Caco-2 (cell line): ENCODE results near the gene PI4KA. TPM values are rescaled to one million over a fixed set of nuclear protein-coding genes. Genes with fewer than 3 reads are reported as not detected.
"Not testable (repeated sequence)": the region's sequence is repeated elsewhere in the genome, so short reads cannot be mapped to it uniquely, and the experiment has no call there.

ENCODE experiments used
- BruUV-seq: library from RNA; stranded (reverse); fragments of 400-500 nt; replicated peaks from 2 replicates; lab custom pipeline; 2021; lab: Mats Ljungman, UMichigan
- CTCF ChIA-PET: fragments of 300-600 bp; sonication (Branson Sonifier 250); formaldehyde crosslinking; loops from one replicate; lab custom pipeline; 2022; ENCODE audit warnings: antibody characterized with exemption; lab: Charles Lee
- POLR2A ChIA-PET: fragments of 300-600 bp; sonication (Branson Sonifier 250); formaldehyde crosslinking; loops from one replicate; lab custom pipeline; 2022; ENCODE audit warnings: antibody characterized with exemption; lab: Charles Lee
- DNase-seq, 2 experiments: peaks; one replicate each; pipeline versions ENCODE4 v3.0.0 to v3.0.0-alpha.2; 2020 to 2022
- H3K27me3 ChIP-seq: replicated peaks from 2 replicates; pipeline ENCODE4 v1.6.0; 2011; ENCODE audit warnings: low read length; ENCODE audit not compliant: control insufficient read depth, insufficient read depth
- H3K36me3 ChIP-seq: 2 replicates; pipeline ENCODE4 v1.5.1; 2011; ENCODE audit warnings: low read length; ENCODE audit not compliant: control insufficient read depth, insufficient read depth
- H3K4me1 ChIP-seq: fragments of 250-450 bp; sonication (Bioruptor Pico); 2 replicates; pipeline ENCODE4 v1.5.1; 2020; ENCODE audit warnings: mild to moderate bottlenecking
- H3K4me3 ChIP-seq: 2 replicates; pipeline ENCODE4 v1.5.1; 2011; ENCODE audit warnings: low read depth, mild to moderate bottlenecking, control low read depth, low read length
- H3K9me3 ChIP-seq: fragments of 250-450 bp; sonication (Bioruptor Pico); 2 replicates; pipeline ENCODE4 v1.5.1; 2020; ENCODE audit warnings: mild to moderate bottlenecking, moderate library complexity
- H3K27ac Mint-ChIP-seq: one replicate; pipeline ENCODE4 v1.8.0; 2022; ENCODE audit warnings: mixed read lengths; ENCODE audit not compliant: unreplicated experiment
- H3K27me3 Mint-ChIP-seq: one replicate; pipeline ENCODE4 v1.8.0; 2022; ENCODE audit warnings: mixed read lengths; ENCODE audit not compliant: insufficient read depth, unreplicated experiment
- H3K36me3 Mint-ChIP-seq: one replicate; pipeline ENCODE4 v1.8.0; 2022; ENCODE audit warnings: mild to moderate bottlenecking, mixed read lengths; ENCODE audit not compliant: insufficient read depth, unreplicated experiment
- H3K4me1 Mint-ChIP-seq: one replicate; pipeline ENCODE4 v1.8.0; 2022; ENCODE audit warnings: low read depth, mixed read lengths; ENCODE audit not compliant: unreplicated experiment
- H3K4me3 Mint-ChIP-seq: one replicate; pipeline ENCODE4 v1.8.0; 2022; ENCODE audit warnings: mild to moderate bottlenecking, moderate library complexity, mixed read lengths; ENCODE audit not compliant: unreplicated experiment
- H3K9me3 Mint-ChIP-seq: one replicate; pipeline ENCODE4 v1.8.0; 2022; ENCODE audit warnings: mixed read lengths; ENCODE audit not compliant: unreplicated experiment
- intact Hi-C: fragments of 100-400 bp; cut with micrococcal nuclease; formaldehyde crosslinking; loops from one replicate; pipeline ENCODE4 v1.10.0; 2022; ENCODE audit not compliant: unreplicated experiment
- total RNA-seq: library from RNA; stranded (reverse); gene quantifications from 2 replicates; pipeline ENCODE4 v1.2.3, GENCODE V29; 2022
- TF ChIP-seq, protein P1 (sequence below), 2 experiments: fragments of 200-600 bp in 1 of 2; IDR thresholded peaks; 1 replicate in 1 of 2; 2 replicates in 1 of 2; pipeline versions ENCODE4 v1.5.1 to v1.8.0; 2011 to 2022; ENCODE audit warnings: antibody characterized with exemption in 1 of 2, control low read depth in 1 of 2, inconsistent platforms in 1 of 2, low read depth in 1 of 2, low read length in 1 of 2, mild to moderate bottlenecking in 1 of 2, moderate library complexity in 1 of 2; ENCODE audit not compliant: insufficient read depth in 1 of 2, severe bottlenecking in 1 of 2, unreplicated experiment in 1 of 2

The PI4KA gene
- total RNA-seq, 1 experiment from 2014 or later, result 66.9 TPM

DNA sequence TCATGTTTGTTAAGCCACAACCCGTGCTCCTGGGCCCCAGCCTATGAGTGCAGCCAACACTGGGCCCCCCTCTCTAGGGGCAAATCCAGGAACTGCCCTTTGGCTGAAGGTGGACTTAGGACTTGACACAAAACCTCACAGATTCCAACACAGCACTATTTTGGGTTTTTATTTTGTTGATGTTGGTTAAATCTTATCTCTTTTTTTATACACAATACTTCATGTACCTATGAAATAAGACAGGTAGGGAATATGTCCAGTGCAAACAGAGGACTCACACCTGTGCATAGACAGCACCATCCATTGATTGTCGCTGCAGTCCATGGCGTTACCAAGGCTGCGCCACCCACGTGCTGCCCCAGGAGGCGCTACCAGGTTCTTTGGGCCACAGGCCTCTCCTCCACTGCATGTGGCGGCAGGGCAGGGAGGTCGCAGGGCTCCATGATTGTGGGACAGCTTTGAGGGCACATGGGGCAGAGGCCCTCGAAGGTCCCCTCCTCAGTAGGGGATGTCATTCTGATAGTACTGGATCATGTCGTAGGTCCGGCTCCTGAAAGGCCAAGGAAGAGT lies 151.0 kb downstream of the PI4KA start:
- intact Hi-C loops, H3K4me1 Mint-ChIP-seq, POLR2A ChIA-PET, H3K27me3 ChIP-seq, H3K9me3 Mint-ChIP-seq, DNase-seq, H3K27me3 Mint-ChIP-seq, H3K4me3 ChIP-seq, BruUV-seq, H3K4me1 ChIP-seq, H3K9me3 ChIP-seq, H3K27ac Mint-ChIP-seq, H3K36me3 ChIP-seq, CTCF ChIA-PET, H3K4me3 Mint-ChIP-seq: not testable (repeated sequence)
- H3K36me3 Mint-ChIP-seq, result peaks cover 12% of the 10 kb centered on the region

DNA sequence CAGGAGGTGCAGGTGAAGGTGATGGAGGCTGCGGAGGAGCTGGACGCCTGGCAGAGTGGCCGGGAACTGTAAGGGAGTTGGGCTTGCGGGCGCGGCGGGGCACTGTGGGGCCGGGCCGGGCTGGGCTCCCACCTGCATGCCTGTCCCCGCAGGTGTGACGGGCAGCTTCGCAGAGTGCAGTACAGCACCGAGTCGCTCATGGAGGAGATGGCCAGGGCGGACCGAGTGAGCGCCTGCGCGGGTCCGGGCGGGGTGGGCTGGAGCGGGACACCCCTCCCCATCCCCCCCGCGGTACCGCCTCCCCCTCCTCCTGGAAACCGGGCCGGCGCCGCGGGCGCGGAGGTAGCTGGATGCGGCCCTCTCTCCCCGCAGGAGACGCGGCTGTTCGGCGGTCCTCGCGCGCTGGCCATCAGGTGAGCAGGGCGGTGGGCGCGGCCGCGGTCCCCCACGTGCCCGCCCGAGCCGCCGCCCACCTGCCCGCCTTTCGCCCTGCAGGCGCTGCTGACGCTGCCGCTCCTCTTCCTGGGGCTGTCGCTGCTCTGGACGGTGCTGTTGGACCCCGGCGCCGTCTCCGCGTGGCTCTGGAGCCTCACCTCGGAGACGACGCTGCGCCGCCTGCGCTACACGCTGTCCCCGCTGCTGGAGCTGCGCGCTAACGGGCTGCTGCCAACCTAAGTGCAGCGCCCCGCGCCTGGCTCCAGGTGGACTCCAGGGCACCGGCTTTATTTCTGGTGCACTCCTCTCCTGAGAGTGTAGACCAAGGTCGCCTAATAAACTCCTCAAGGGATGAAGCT lies 154.6 kb downstream of the PI4KA start:
- peak overlapping the region; percentile 66 for H3K27ac Mint-ChIP-seq
- peak overlapping the region; percentile 42 for H3K4me3 ChIP-seq
- H3K27me3 Mint-ChIP-seq, BruUV-seq, H3K9me3 ChIP-seq, H3K36me3 ChIP-seq, H3K27me3 ChIP-seq, H3K9me3 Mint-ChIP-seq, H3K4me1 ChIP-seq, intact Hi-C loops, H3K4me1 Mint-ChIP-seq: not testable (repeated sequence)
- TF ChIP-seq, protein P1, sequence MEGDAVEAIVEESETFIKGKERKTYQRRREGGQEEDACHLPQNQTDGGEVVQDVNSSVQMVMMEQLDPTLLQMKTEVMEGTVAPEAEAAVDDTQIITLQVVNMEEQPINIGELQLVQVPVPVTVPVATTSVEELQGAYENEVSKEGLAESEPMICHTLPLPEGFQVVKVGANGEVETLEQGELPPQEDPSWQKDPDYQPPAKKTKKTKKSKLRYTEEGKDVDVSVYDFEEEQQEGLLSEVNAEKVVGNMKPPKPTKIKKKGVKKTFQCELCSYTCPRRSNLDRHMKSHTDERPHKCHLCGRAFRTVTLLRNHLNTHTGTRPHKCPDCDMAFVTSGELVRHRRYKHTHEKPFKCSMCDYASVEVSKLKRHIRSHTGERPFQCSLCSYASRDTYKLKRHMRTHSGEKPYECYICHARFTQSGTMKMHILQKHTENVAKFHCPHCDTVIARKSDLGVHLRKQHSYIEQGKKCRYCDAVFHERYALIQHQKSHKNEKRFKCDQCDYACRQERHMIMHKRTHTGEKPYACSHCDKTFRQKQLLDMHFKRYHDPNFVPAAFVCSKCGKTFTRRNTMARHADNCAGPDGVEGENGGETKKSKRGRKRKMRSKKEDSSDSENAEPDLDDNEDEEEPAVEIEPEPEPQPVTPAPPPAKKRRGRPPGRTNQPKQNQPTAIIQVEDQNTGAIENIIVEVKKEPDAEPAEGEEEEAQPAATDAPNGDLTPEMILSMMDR (IDR thresholded peaks at IDR 0.05; ENCODE audit: insufficient read depth in 1 of 2, low read depth in 1 of 2, low read length in 1 of 2, severe bottlenecking in 1 of 2, unreplicated experiment in 1 of 2), result peak in 1 of 2 experiments; percentile 1
- peaks cover 13% of the 10 kb centered on the region for H3K36me3 Mint-ChIP-seq
- peak in 1 of 2 experiments; percentile 56 for DNase-seq
- ChIA-PET POLR2A (interaction anchor here (0.5 kb wide), 1 partner anchor 157 kb away, joined by 3 read pairs; no protein-coding TSS in a partner anchor), CTCF (interaction anchor here (0.8 to 1.2 kb wide), 4 partner anchors 38 to 384 kb away, joined by 3 to 5 read pairs (median 4); partner anchors contain the start of gene DGCR6L)
- peak overlapping the region; percentile 98 for H3K4me3 Mint-ChIP-seq

DNA sequence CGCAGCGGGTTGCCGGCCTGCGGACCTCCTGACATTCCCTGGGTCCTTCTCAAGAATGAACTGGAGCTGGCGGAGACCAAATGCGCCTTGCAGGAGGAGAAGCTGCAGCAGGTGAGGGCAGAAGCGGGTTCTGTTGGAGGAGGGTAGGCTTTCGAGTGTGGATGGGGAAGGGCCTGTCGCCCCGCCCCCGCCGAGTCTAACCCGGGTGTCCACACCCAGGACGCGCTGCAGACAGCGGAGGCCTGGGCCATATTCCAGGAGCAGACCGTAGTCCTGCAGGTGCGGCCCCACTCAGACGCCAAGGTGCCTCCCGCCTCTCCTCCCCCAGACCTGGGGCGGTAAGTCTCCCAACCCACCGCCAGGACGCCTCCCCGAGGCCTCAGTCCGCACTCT lies 155.2 kb downstream of the PI4KA start:
- H3K4me1 ChIP-seq, H3K27me3 Mint-ChIP-seq, H3K9me3 ChIP-seq, BruUV-seq, H3K36me3 ChIP-seq, H3K4me1 Mint-ChIP-seq, H3K9me3 Mint-ChIP-seq, intact Hi-C loops, DNase-seq, H3K27ac Mint-ChIP-seq, H3K27me3 ChIP-seq: not testable (repeated sequence)
- H3K36me3 Mint-ChIP-seq, result peaks cover 13% of the 10 kb centered on the region
- ChIA-PET POLR2A (interaction anchor here (0.5 kb wide), 1 partner anchor 157 kb away, joined by 3 read pairs; no protein-coding TSS in a partner anchor), CTCF (interaction anchor here (0.8 to 1.2 kb wide), 3 partner anchors 38 to 135 kb away, joined by 3 to 5 read pairs (median 4); no protein-coding TSS in a partner anchor)
- peak overlapping the region; percentile 42 for H3K4me3 ChIP-seq
- peak overlapping the region; percentile 98 for H3K4me3 Mint-ChIP-seq

DNA sequence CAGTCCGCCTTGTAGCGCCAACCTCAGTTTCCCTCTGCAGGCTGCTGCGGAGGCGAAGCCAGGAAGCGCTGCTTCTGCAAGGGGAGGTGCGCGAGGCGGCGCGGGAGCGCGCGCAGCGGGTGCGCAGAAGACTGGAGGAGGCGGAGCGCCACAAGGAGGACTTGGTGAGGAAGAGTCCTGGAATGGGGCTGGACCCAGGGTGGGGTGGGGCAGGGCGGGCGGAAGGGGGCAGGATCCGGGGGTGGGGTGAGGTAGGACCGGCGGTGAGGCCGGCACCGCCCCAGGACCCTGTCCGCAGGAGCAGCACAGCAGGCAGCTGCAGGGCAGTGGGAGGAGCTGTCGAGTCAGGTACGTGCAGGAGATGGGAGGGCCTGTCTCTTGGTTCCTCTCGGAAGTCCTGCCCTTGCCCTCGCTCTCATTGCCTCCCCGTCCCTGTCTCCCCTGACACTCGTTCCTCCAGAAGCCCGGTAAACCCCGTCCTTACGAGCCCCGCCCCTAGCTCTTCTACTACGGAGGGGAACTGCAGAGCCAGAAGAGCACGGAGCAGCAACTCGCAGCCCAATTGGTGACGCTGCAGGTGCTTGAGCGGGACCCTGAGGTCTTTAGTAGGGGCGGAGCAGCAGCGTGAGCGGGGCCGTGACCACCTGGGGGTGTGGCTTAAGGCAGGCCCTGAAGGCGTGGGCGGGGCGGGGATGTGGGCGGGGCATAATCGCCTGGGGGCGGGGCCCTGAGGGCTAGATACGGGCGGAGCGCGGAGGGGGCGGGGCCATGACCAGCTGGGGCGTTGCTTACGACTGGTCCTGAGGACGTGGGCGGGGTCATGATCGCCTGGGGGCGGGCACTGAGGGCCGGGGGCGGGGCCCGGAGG lies 155.8 kb downstream of the PI4KA start:
- H3K27me3 Mint-ChIP-seq, H3K36me3 ChIP-seq, intact Hi-C loops, H3K9me3 Mint-ChIP-seq, H3K4me1 Mint-ChIP-seq, H3K9me3 ChIP-seq, H3K4me1 ChIP-seq, BruUV-seq, H3K27me3 ChIP-seq: not testable (repeated sequence)
- ChIA-PET CTCF (interaction anchor here (0.8 to 1.2 kb wide), 4 partner anchors 39 to 135 kb away, joined by 3 to 5 read pairs (median 4); no protein-coding TSS in a partner anchor), POLR2A (interaction anchor here (0.5 kb wide), 1 partner anchor 156 kb away, joined by 3 read pairs; no protein-coding TSS in a partner anchor)
- DNase-seq, result peak; percentile 95 to 98
- H3K4me3 ChIP-seq, result peak overlapping the region; percentile 53
- peak overlapping the region; percentile 99 for H3K27ac Mint-ChIP-seq
- H3K4me3 Mint-ChIP-seq, result peak overlapping the region; percentile 98
- peaks cover 13% of the 10 kb centered on the region for H3K36me3 Mint-ChIP-seq

DNA sequence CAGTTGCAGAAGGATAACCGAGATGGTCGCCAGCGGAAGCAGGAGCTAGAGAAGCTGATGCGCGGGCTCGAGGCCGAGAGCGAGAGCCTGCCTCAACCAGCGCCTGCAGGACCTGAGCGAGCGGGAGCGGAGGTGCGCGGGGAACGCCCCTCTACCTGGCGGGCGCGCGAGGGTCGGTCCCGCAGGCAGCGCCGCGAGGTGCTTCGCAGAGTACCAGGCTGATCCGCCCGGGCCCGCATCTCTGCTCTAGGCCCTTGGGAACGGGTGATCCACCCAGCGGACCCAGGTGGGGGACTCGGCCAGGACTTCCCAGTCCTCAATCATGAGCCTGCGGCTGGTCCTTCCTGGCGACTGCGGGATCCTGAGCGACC lies 156.5 kb downstream of the PI4KA start:
- intact Hi-C loops, BruUV-seq, H3K27me3 ChIP-seq, H3K4me1 Mint-ChIP-seq, H3K4me1 ChIP-seq, POLR2A ChIA-PET, H3K36me3 ChIP-seq, H3K27me3 Mint-ChIP-seq, H3K9me3 Mint-ChIP-seq, H3K9me3 ChIP-seq: not testable (repeated sequence)
- Mint-ChIP-seq H3K4me3 (peak overlapping the region; percentile 98), H3K27ac (peak overlapping the region; percentile 99), H3K36me3 (peaks cover 13% of the 10 kb centered on the region)
- peak overlapping the region; percentile 53 for H3K4me3 ChIP-seq
- peak in 1 of 2 experiments; percentile 24 for DNase-seq
- CTCF ChIA-PET, result interaction anchor here (0.9 kb wide), 1 partner anchor 96 kb away, joined by 3 read pairs; no protein-coding TSS in a partner anchor
